GM19455 (cell line): ENCODE results near the gene BTG4.

ENCODE experiments used
- ATAC-seq: cut with Tn5 transposase; IDR thresholded peaks from one replicate; pipeline ENCODE4 v1.9.1; 2021; ENCODE audit not compliant: unreplicated experiment

Gene BTG4

GRCh38 chr11:111499483-111499882 lies 12.7 kb downstream of the BTG4 start:
- no peak for ATAC-seq

DNA sequence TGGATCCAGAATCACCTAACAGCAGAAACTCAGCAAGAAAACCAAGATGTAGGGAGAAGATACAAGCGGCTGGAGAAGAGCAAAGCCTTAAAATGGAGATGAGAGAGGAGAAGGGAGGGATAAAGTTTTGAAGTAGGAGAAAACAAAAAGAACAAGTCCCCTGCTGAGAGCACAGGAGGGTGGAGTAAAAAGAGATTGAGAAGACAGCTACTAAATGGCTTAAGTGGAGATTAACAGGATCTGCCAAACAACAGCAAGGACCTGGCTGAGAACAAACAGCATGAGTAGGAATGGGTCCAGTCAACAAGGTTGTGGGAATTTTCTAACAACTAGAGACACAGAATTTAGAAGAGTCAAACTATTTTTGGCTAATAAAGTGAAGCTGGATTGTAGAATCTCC lies 18.1 kb downstream of the BTG4 start:
- ATAC-seq = no peak

DNA sequence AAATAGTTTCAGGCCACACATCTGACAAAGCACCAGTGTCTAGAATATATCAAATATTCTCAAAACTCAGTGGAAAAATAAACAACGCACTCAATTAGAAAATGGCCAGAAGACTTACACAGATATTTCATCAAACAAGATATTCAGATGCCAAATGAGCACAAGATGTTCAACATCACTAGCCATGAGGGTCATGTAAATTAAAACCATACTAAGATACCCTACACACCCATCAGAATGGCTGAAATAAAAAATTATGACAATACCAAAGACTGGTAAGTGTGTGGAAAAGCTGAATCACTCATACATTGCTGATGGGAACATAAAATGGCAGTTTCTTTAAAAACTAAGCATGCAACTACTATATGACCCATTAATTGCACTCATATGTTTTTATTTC lies 21.7 kb downstream of the BTG4 start:
- ATAC-seq = no peak

DNA sequence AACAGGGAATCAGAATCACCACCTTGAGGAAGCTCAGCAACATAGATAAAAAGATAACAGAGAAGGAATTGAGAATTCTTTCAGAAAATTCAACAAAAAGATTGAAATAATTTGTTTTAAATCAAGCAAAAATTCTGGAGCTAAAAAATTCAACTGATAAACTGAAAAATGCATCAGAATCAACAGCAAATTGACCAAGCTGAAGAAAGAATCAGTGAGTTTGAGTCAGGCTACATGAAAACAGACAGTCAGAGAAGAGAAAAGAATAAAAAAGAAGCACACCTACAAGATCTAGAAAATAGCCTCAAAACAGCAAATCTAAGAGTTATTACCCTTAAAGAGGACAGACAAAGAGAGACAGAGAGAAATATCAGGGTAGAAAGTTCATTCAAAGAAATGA lies 28.8 kb downstream of the BTG4 start:
- ATAC-seq = no peak

GRCh38 chr11:111479666-111480065 lies 32.5 kb downstream of the BTG4 start:
- no peak for ATAC-seq

DNA sequence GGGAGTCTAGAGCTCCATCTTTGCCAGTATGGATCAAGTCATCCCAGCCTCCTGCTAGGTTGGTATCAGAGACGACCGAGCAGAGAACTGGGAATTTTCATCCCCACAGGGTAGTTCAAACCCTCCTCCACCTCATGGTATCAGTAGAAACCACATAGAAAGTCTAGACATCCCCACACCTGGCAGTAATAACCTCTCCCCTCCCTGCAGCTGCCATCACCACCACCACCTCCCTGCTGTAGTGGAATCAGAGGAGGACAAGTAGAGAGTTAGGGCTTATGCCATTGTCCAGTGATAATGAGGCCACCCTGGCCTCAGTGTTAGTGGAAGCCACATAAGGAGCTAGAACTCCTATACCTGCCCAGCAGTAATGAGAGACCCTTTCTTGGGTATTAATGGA lies 34.3 kb downstream of the BTG4 start:
- ATAC-seq = no peak

DNA sequence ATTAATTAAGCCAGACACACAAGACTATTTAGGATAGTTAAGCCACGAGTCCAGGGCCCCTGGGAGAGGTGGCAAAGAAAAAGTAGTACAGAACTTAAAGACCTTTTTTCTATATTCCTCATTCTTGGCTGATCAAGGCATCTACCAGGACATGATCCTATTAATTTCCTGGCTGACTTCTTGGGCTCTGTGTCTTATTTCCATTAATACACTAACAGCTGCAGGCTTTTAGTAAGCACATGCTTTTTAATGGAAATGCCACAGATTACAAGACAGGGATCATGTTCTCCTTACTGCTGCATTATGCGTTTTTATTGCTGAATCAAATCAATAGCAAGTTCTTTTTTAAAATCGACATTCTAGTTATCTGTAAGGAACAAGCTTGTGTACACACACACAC lies 35.2 kb downstream of the BTG4 start:
- ATAC-seq = no peak

DNA sequence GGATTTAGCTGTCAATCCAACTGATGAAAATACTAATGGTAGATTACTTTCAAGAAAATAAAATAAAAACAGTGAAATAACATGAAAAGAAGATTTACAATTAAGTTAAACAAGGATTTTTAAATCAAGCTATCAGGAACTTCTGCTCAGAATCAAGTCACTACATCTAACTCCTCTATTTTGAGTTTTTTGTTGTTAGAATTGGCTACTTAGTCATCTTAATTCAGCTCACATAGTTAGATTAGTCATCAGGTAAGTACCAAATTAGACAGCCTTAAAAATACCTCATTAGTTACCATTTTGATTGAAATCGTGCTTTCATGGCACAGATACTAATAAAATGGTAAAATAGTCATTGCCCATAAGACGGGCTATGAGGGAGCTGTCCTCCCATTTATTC lies 35.8 kb downstream of the BTG4 start:
- ATAC-seq = no peak

DNA sequence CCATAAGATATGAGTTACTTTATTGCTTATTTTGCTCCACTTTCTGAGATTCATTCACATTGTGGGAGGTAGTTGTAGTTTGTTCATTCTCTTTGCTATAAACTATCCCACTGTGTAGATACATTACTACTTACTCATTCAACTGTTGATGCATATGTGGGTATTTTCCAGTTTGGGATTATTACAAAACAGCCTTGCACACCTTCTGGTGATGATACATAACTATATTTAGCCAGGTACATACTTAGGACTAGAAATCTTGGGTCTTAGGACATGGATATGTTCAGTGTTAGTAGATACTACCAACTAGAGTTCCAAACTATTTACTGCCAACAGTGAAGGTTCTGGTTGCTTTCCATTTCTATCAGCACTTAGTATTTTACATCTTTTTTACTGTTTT lies 37.8 kb downstream of the BTG4 start:
- no peak for ATAC-seq

DNA sequence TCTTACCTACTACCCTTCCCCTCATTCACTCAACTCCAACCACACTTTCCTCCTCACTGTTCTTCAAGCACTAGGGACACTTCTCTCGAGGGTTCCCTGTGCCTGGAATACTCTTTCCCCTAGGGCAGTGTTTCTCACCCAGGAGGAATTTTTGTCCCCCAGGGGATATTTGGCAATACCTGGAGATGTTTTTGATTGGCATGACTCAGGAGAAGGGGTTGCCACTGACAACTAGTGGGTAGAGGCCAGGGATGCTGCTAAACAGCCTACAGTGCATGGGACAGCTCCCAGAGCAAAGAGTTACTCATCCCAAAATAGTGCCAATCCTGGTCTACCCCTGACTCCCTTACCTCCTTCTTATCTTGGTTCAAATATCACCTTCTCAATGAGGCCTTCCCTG lies 40.0 kb downstream of the BTG4 start:
- ATAC-seq = no peak

DNA sequence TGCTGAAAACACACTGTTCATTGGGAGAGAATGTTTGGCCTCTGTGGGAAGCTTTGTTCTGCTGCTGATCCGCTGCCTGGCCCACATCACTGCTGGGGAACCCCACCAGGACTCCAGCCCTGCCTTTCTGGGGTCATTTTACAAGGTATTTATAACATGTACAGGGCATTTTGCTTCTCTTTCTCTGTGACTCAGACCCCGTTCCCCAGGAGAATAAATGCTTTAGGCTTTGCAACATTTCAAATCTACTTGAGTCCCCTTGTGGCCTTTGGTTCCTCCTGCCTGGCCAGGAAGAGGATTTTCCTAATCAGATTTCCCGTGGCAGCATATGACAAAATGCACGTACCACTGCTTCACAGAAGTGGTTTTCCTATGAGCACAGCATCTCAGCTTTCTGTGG lies 43.0 kb downstream of the BTG4 start:
- ATAC-seq = no peak

GRCh38 chr11:111466615-111467014 lies 45.6 kb downstream of the BTG4 start:
- ATAC-seq = no peak

DNA sequence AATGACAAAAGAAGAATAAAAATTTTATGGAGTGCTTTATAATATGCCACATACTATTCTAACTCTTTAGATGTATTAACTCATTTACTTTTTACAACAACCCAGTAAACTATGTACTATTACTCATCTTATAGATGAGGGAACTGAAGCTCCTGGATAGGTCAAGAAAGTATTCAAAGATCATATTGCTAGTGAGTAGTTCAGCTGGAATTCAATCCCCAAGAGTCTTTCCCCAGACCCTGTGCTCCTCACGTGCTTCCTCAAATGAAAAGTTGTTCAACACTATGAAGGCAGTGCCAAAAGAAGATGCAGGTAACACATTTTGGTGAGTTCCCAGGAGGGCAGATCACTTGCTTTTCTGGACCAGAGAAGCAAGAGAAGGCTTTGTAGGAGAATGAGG lies 46.8 kb downstream of the BTG4 start:
- no peak for ATAC-seq

- no peak for ATAC-seq
Measured at GRCh38 chr11:111463276-111463675, 48.9 kb downstream of the BTG4 start.

DNA sequence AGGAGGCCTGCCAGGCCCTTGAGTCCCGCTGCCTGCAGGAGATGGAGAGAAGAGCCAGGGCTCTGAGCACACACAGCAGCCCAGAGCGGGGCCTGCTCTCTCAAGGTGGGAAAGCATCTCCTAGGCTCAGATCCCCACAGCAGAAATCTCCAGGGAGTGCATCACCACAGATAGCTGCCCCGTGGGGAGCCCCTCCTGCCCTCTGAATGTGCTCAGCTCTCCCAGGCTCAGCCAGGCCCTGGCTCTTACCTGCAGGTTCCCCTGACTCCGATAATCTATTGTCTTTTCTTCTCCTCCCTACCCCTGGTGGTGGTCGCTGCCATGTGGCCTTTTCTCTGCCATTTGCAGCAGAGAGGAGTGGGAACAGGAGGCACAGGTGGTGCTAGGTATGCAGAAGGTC lies 49.9 kb downstream of the BTG4 start:
- ATAC-seq = no peak

DNA sequence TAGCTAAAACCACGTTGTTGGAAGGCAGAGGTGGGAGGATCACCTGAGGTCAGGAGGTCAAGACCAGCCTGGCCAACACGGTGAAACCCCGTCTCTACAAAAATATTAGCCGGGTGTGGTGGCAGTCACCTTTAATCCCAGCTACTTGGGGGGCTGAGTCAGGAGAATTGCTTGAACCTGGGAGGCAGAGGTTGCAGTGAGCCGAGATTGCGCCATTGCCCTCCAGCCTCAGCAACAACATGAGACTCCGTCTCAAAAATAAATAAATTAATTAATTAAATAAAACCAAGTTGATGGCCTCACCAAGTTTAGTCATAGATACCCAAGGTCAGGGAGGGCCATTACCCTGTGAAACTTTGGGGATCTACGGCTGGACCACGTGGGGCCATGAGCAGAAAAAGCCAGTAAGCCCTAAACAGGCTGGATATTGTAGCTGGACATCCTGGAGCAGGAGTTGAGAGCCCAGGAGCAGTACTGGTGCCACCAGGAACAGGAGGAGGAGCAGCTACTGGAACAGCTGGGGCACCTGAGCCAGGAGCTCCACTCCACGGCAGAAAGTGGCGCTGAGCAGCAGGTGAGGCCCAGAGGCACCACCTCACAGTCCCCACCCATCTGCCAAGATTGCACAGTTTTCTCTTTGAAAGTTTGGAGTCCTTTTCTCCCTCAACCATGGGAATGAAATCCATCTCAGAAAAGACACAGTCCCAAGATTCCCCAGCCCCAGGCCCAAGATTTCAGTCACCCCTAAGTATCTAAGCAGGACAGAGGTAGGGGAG lies 50.5 kb downstream of the BTG4 start:
- ATAC-seq = no peak

- no peak for ATAC-seq
Measured at GRCh38 chr11:111460856-111461255, 51.3 kb downstream of the BTG4 start.

GRCh38 chr11:111460340-111460739 lies 51.8 kb downstream of the BTG4 start:
- no peak for ATAC-seq

DNA sequence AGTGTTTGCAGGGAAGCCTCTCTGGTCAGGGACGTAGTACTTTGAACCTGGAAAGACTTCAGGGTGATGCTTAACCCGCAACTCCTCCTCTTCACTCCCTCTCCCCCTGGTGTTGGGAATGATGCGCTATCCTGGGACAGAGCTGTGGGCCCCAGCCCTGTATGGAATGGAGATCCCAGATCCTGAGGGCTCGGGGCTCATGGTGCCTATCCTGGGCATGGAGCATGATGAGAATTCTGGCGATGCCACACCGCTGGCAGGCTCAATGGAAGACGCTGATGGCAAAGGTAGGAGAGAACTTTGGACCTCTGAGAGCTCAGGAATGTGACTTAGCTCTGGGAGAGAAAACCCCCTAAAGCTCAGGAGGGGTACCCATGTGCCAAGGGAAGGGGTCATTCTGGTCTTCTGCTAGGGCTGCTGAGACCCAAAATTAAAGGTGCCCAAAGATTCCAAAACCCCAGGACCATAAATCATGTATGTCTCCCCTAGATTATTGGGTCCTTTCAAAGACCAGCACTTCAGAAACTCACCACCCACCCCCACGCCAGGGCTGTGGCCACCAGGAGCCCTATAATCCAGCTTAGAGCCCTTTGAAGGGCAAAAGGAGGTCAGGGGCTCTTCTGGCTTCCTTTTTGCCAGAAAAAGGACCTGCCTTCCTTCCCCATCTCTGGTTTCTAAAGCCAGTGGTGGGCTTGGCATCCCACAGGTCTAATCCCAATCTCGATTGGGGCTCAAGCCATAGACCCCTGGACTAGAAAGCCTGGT lies 52.5 kb downstream of the BTG4 start:
- no peak for ATAC-seq

GRCh38 chr11:111457731-111458368 lies 54.3 kb downstream of the BTG4 start:
- no peak for ATAC-seq

GRCh38 chr11:111456859-111457730 lies 55.1 kb downstream of the BTG4 start:
- no peak for ATAC-seq
